Measurements from ENCODE around the gene NT5C.
A peak's percentile ranks its signal among the peaks of the same experiment; 100 is the strongest.
"Not testable (repeated sequence)": the region's sequence is repeated elsewhere in the genome, so short reads cannot be mapped to it uniquely, and the experiment has no call there.

NT5C gene

DNA sequence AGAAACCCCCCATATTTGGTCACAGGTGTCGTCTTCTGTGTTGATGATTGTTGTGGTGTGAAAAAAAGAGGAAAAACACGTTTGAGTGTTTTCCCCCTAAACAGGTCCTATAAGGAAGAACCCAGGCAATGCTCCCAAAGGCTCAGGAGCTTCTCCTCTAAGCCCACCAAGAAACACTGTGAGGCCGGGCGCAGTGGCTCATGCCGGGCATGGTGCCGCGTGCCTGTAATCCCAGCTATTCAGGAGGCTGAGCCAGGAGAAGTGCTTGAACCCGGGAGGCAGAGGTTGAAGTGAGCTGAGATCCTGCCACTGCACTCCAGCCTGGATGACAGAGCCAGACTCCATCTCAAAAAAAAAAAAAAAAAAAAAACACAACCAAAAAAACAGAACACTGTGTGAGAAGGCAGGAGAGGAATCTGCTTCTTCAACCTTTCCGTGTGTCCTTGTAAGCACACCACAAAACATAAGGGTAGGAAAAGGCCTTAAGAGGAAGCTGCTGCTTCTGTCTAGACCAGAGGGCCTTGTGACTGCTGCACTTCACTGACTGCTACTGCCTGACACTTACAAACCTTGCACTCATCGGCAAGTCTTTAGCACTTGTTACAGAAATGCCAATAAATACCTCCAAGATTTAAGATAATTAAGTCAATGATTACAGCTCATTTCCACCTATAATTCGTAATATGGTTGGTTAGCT lies 13.4 kb upstream of the NT5C start:
- DNase-seq (ENCODE audit: low read depth, low spot score): no peak

DNA sequence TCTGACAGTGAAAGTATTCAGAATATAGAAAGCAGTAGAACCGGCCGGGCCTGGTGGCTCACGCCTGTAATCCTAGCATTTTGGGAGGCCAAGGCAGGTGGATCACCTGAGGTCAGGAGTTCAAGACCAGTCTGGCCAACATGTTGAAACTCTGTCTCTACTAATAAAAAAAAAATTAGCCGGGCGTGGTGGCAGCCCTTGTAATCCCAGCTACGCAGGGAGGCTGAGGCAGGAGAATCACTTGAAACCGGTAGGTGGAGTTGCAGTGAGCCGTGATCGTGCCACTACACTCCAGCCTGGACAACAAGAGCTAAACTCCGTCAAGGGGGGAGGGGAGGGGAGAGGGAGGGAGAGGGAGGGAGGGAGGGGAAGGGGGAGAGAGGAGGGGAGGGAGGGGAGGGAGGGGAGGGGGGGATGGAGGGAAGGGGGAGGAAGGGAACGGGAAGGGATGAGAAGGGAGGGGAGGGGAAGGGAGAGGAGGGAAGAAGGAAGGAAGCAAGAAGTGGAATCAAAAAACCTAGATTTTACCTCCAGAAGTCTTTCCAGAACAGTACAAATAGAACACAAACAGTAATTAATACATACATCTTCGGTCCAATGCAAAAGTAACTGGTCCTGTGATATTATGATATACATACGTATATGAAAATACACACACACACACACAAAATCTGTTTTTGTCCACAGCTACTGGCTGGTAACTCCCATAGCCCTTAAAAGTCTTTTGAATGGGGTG lies 10.9 kb upstream of the NT5C start:
- no peak for DNase-seq (ENCODE audit: low read depth, low spot score)

DNA sequence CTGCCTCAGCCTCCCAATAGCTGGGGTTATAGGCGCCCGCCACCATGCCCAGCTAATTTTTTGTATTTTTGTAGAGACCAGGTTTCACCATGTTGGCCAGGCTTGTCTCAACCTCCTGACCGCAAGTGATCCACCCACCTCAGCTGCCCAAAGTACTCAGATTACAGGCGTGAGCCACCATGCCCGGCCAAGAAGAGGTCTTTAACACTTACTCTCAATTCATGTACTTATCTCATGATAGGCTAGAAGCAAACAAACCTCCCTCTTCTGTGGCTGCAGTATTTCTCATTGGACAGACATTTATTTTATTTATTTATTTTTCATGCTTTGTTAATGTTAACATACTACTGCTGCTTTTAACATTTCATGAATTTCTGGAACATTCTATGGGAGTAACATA lies 7.0 kb upstream of the NT5C start:
- DNase-seq (ENCODE audit: low read depth, low spot score): no peak

DNA sequence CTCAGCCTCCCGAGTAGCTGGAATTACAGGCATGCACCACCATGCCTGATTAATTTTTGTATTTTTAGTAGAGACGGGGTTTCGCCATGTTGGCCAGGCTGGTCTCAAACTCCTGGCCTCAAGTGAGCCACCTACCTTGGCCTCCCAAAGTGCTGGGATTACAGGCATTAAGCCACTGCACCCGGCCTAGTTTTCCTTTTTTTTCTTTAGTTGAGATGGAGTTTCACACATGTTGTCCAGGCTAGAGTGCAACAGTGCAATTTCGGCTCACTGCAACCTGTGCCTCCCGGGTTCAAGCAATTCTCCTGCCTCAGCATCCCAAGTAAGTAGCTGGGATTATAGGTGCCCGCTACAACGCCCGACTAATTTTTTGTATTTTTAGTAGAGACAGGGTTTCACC lies 6.2 kb upstream of the NT5C start:
- DNase-seq (ENCODE audit: low read depth, low spot score): not testable (repeated sequence)

DNA sequence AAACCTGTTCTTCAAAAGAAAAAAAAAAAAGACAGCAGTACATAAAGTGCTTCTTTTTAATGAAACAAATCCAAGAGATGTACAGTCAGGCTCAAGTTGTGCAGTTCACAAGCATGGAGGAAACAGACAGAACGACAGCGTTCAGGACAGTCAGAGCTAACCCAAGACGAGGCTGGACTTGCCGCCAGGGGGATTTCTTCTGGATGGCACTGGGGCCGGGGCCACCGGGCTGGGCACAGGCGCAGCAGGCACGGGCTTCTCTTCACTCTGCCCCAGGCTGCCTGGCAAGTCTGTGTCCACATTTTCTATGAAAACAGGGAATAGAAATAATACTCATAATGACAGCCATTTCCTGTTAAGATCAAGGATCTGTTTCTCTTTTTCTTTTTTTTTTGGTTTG lies 4.4 kb upstream of the NT5C start:
- no peak for DNase-seq (ENCODE audit: low read depth, low spot score)

DNA sequence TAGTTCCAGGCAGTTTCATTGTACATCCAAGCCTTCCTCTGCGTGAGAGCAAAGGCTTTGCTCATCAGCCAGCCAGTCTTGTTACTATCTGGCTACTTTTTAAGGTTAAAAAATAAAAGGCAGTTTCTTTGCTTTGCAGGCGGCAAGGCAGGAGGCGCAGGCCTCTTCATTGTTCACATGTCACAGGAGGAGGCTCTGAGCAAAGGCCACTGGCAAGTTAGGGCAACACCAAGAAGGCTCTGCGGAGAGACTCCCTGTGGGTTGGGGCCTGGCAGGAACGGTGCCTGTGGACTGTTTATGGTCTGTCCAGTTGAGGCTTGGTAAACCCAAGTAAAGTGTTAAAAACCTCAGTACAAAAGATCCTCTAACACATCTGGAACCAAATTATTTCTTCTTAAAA lies 3.9 kb upstream of the NT5C start:
- DNase-seq (ENCODE audit: low read depth, low spot score): no peak

DNA sequence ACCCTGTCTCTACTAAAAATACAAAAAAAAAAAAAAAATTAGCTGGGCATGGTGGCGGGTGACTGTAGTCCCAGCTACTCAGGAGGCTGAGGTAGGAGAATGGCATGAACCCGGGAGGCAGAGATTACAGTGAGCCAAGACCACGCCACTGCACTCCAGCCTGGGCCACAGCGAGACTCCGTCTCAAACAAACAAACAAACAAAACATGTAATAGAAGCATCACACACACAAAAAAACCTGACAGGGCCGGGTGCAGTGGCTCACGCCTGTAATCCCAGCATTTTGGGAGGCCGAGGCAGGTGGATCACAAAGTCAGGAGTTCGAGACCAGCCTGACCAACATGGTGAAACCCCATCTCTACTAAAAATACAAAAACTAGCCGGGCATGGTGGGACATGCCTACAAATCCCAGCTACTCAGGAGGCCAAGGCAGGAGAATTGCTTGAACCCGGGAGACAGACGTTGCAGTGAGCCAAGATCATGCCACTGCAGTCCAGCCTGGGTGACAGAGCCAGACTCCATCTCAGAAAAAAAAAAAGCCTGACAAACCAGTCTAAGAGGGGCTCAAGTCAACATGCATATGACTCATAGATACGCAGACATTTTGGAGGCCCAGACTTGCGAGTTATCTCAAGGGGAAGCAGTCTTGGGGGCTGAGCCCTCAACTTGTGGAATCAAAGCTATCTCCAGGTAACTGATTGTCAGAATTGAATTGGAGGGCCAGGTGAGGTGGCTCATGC lies 2.2 kb upstream of the NT5C start:
- DNase-seq (ENCODE audit: low read depth, low spot score): not testable (repeated sequence)

DNA sequence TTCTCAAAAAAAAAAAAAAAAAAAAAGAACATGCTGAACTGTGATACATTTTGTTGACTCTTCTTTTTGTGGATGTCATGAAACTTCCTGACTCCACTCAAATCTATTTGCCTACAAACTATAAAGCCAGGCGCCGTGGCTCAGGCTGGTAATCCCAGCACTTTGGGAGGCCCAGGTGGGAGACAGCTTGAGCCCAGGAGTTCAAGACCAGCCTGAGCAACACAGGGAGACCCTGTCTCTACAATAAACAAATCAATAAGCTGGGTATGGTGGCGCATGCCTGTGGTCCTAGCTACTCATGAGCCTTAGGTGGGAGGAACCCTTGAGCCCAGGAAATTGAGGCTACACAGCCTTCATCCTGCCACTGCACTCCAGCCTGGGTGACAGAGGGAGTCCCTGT lies 1.5 kb upstream of the NT5C start:
- no peak for DNase-seq (ENCODE audit: low read depth, low spot score)

DNA sequence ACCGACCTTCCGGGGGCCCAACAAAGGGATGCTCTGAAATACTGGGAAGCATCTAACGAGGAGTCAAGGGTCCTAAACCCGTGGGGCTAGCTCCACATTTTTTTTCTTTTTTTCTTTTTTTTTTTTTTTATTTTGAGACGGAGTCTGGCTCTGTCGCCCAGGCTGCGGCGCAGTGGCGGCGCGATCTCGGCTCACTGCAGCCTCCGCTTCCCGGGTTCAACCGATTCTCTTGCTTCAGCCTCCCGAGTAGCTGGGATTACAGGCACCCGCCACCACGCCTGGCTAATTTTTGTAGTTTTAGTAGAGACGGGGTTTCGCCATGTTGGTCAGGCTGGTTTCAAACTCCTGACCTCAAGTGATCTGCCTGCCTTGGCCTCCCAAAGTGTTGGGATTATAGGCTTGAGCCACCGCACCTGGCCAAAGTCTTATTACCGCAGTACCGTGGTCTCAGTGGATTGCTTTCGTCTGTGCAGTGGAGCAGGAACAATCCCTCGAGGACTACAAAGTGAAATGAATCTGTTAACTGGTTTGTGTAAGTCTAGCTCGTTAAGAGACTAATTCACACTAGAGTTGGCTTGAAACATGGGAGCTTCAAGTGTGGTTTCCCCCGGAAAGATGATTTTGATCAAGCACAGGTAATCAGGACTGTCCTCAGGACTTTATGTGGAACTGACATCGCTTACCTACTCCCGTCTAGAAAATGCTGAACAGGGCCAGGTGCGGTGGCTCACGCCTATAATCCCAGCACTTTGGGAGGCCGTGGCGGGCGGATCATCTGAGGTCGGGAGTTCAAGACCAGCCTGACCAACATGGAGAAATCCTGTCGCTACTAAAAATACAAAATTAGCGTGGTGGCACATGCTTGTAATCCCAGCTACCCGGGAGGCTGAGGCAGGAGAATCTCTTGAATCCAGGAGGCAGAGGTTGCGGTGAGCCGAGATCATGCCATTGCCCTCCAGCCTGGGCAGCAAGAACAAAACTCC lies 767 bp upstream of the NT5C start:
- not testable (repeated sequence) for DNase-seq (ENCODE audit: low read depth, low spot score)

DNA sequence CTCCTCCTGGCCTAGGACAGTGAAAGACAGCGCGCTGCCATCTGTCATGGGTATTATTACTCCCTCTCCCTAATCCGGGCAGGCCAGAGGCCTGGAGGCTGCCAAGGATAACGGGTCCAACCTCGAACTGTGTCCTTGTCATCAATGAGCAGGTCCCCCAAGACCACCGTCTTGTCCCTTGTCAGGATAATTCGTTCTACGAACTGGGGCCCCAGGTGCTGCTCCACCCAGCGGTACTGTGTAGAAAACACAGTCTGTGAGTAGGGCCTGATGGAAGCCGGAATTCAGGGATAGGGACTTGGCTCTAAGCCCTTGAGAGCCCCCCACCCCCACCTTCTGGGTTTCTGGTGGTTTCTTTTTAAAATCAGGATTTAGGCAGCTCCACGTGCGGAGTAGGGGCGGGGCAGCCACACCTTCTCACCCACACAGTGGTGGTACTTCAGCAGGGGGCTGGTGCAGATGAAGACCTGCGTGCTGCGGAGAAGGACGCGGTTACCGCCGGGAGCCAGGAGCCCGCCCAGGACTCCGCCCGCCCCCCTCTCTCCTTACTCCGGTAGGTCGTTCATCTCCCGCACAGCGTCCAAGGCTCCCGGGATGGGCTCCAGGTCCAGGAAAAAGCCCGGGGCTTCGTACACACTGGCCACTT lies 787 bp downstream of the NT5C start:
- peak; percentile 39 for DNase-seq (ENCODE audit: low read depth, low spot score)

DNA sequence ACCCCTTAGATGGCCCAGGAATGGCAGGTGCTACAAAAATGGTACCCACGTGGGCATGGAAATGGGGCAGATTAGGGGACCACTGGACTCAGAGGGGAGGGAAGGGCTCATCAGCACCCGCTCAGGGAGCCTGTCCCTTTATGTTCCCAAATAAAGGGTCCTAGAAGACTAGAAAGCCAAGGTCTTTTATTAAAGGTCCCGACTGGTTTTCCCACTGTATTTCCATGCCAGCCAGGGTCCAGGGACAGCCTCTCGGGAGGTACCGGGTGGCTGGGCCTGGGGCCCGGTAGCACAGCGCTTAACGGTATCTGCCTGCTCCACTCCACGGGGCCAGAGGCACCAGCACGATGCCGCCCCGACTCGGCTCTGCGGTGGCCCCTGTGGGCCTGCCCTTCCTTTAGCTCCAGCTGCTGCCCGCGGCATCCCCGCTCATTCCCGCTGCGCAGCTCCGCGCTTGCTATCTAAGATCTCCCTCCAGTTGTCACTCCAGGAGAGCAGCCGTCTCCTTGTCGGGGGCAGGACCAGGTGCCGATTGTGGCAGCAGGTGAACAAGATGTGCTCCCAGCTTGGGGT lies 1.4 kb downstream of the NT5C start:
- DNase-seq (ENCODE audit: low read depth, low spot score): no peak

DNA sequence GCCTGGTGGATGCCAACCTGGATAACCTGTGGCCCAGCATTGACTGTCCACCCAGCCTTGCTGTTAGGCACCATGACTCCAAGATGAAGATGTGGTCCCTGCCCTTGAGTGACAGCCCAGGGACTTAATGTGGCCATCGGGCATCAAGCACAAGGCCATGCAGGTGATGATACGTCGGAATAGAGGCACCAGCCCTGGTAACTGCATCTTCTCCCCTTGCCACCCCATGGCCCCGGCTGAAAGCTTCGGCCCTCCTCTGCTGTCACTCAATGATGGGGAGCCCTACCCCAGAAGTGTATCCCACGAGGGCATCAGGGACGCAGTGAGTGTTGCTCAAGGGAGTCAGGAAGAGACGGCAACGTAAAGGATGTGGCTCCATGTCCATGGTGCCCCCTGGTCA lies 2.0 kb downstream of the NT5C start:
- DNase-seq (ENCODE audit: low read depth, low spot score): no peak

DNA sequence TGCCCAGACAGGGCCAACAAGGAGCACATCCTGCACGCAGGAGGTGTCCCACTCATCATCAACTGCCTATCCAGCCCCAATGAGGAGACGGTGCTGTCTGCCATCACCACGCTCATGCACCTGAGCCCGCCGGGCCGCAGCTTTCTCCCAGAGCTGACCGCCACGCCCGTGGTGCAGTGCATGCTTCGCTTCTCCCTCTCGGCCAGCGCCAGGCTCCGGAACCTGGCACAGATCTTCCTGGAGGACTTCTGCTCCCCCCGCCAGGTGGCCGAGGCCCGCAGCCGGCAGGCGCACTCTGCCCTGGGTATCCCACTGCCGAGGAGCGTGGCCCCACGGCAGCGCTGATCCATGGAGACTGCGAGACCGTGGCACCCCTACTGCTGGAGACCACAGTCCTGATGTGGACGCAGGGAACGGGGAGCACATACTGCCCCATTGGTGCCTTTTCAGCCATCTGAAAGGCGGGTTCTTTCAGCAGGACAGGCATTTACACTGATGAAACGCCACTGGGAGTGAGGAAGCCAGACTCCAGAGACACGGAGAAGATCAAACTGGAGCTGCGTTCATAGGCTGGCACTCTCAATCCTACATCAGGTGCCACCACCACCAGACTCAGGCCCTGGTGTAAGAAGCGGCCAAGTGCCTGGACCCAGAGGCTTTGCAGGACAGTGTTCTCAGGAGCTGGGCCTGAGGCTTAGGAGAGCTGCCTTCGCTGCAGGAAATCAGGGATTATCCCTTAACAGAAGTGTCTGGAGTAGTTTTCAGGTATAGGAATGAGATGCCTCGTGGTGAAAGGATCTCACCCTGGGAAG lies 2.6 kb downstream of the NT5C start:
- no peak for DNase-seq (ENCODE audit: low read depth, low spot score)

DNA sequence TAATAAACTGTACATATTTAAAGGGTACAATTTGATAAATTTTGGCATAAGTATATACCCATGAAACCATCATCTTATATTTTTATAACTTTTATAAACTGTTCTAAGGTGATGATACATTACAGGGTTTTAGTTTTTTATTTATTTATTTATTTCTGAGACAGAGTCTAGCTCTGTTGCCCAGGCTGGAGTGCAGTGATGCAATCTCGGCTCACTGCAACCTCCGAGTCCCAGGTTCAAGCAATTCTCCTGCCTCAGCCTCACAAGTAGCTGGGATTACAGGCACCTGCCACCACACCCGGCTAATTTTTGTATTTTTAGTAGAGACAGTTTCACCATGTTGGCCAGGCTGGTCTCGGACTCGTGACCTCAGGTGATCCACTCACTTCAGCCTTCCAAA lies 3.6 kb downstream of the NT5C start:
- DNase-seq (ENCODE audit: low read depth, low spot score): not testable (repeated sequence)

DNA sequence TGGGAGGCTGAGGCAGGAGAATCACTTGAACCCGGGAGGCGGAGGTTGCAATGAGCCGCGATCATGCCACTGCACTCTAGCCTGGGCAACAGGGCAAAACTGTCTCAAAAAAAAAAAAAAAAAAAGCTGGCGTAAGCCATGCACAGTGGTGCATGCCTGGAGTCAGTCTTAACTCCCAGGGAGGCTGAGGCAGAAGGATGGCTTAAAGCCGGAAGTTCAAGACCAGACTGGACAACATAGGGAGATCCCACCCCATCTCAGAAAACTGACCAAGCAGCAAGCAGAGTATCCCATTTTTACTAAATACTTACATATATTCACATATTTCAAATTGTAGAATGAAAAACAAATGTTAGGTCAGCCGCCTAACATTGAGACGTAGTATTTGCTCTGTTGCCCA lies 4.6 kb downstream of the NT5C start:
- no peak for DNase-seq (ENCODE audit: low read depth, low spot score)

DNA sequence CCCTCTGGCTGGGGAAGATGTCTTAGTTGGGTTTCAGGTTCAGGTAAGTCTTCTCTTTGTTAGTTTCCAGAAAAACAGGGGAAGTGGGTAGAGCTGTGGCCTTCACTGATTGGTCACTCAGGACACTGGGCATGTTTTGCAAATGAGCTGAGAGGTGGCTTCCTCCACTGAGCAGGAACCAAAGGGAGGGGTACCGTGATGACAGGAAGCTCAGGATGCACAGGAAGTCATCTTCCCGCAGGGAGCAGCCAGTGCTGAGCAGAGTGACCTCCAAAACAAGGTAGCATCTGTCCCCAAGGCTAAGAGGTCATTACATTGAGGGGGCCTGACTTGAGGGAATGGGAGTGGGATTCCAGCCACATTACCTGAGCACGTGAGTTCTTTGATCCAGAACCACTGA lies 5.6 kb downstream of the NT5C start:
- no peak for DNase-seq (ENCODE audit: low read depth, low spot score)

DNA sequence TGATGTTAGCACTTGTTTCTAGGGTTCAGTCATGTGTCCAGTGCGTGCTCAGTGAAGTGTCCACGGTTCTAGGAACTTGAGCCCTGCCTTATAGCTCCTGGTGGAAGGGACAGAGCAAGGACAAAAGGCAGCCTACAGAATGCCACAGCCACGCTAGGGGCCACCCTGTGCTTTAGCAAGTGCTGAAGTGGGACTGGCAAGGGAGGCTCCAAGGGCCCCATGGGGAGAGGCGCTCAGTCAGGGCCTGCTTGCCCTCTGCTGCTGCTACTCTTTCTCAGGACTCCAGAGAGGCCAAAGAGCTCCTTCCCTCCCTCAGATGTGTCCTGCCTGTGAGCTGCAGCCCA lies 6.8 kb downstream of the NT5C start:
- DNase-seq (ENCODE audit: low read depth, low spot score): no peak

DNA sequence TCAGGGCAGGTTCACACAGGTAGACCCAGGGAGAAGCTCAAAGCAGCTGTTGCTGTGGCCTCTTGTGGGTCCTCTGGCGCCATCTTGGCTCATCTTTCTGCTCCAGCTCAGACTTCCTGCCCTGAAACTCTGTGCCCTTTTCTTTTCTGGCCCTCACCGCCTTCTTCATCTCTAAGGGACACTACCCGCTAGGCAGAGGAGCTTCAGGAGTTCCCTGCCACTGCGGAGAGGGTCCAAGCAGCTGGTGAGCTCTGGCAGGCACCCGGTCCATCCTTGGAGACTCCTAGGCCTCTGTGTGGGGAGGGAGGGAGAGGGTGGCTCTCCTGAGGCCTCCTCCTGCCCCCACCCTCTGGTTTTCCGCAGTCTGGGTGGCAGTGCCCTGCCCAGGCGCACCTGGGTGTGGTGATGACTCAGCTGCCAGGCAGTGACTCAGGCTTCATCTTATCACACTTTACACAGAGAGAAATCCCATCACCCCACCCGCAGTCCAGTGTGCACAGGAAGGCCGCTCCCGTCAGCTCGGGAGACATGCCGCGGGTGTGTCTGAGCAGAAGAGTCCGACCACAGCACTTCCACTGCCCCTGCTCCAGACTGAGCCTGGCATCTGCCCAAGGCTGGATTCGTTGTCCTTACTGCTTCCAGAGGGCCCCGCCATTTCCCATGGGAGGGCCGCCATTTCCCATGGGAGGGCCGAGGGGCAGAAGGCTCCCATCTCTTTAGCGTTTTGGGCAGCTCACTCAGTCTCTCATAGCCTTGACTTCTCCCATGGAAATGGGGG lies 7.3 kb downstream of the NT5C start:
- DNase-seq (ENCODE audit: low read depth, low spot score): no peak

DNA sequence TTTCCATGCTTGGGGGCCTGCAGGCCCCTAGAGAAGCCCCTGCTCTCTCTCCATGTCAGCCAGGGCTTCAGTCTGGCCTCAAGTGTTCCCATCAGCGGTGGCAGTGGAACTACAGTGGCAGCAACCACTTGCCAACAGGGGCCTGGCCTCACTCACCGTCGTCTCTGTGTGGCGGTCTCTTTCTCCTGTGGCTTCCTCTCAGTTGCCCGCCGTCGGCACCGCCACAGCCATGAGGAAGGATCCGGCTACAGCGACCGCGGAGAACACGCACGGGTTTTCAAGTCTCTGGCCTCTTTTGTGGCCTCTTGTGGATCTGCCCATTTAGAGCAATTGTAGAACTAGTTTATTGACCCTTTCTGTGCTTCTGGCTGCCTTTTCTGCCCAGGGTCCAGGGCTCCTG lies 13.2 kb downstream of the NT5C start:
- no peak for DNase-seq (ENCODE audit: low read depth, low spot score)

All from smooth muscle cell of the brain vasculature (primary cell).